Adrenal gland (tissue), 12 donors: ENCODE results near the gene CD81. TPM values are rescaled to one million over a fixed set of nuclear protein-coding genes. Genes with fewer than 3 reads are reported as not detected.
"Not testable (repeated sequence)": the region's sequence is repeated elsewhere in the genome, so short reads cannot be mapped to it uniquely, and the experiment has no call there.

Source experiments
- DNase-seq, 7 donors: peaks; one replicate each; pipeline ENCODE4 v3.0.0-alpha.2; 2019 to 2020
- H3K27ac ChIP-seq, 5 donors: fragments of 200-600 bp; sonication (generic) in 4 of 5; 1 replicate in 3 of 5; 2 replicates in 2 of 5; pipeline versions ENCODE4 v1.5.1 to v1.8.0; 2016 to 2020; ENCODE audit warnings: mild to moderate bottlenecking in 1 of 5
- H3K27me3 ChIP-seq: fragments of 200-600 bp; 2 replicates; pipeline ENCODE4 v1.8.0; 2021
- H3K36me3 ChIP-seq, 2 donors: fragments of 200-600 bp; replicated peaks in 1 of 2; 1 replicate in 1 of 2; 2 replicates in 1 of 2; pipeline versions ENCODE4 v1.5.1 to v1.8.0; 2018 to 2022
- H3K4me1 ChIP-seq, 2 donors: fragments of 200-600 bp; replicated peaks in 1 of 2; 1 replicate in 1 of 2; 2 replicates in 1 of 2; pipeline versions ENCODE4 v1.5.1 to v1.8.0; 2018 to 2021
- H3K4me3 ChIP-seq, 4 donors: fragments of 200-600 bp; sonication (generic) in 3 of 4; one replicate each; pipeline ENCODE4 v1.5.1; 2016 to 2018
- H3K9me3 ChIP-seq, 3 donors: fragments of 200-600 bp; sonication (generic) in 1 of 3; replicated peaks in 1 of 3; 1 replicate in 2 of 3; 2 replicates in 1 of 3; pipeline versions ENCODE4 v1.5.1 to v1.8.0; 2016 to 2021
- CTCF ChIP-seq, 6 experiments: fragments of 450-650 bp in 4 of 6; fragments of 200-600 bp in 2 of 6; sonication (generic) in 1 of 6; IDR thresholded peaks; 1 replicate in 5 of 6; 2 replicates in 1 of 6; pipeline versions ENCODE4 v1.5.1 to v1.8.0; 2016 to 2021; ENCODE audit warnings: antibody characterized with exemption in 6 of 6, mild to moderate bottlenecking in 2 of 6, moderate library complexity in 1 of 6
- POLR2A ChIP-seq, 2 donors: fragments of 450-650 bp; IDR thresholded peaks; one replicate each; pipeline ENCODE4 v1.6.1; 2017; ENCODE audit warnings: antibody characterized with exemption in 2 of 2, mild to moderate bottlenecking in 2 of 2, moderate library complexity in 1 of 2
- WGBS, 4 donors: extraction: QIAGEN DNeasy Blood & Tissue Kit in 2 of 4; methylation state at CpG; one replicate each; pipeline versions ENCODE4 v1.1.5 to v1.1.7; 2013 to 2017; 5-methylcytosine and 5-hydroxymethylcytosine counted together
- intact Hi-C, 2 donors: fragments of 100-400 bp; cut with DNase I; formaldehyde crosslinking; loops; one replicate each; pipeline versions ENCODE4 v1.14.1 to v1.15.0; 2022 to 2023
- polyA plus RNA-seq, 3 donors: library from polyadenylated mRNA; stranded (reverse); fragments of 200-250 nt in 2 of 3; fragments of 350-450 nt in 1 of 3; fragmentation: Illumina TruSeq in 1 of 3; extraction: RNeasy Lipid Tissue Mini Kit (QIAGEN cat#74804) in 1 of 3; gene quantifications; one replicate each; pipeline ENCODE4 v1.2.3, GENCODE V29; 2013 to 2014
- total RNA-seq, 9 donors: library from RNA; depleted of rRNA in 4 of 9; stranded (reverse); fragments of >200 nt in 4 of 9; fragments of 120-200 nt in 1 of 9; fragmentation: NEBNext Ultra II Directional in 1 of 9; extraction: Animal tissue kit (Norgen Biotek cat#: 25700) in 1 of 9; gene quantifications; one replicate each; pipeline versions ENCODE4 v1.1.0 to v1.2.4, GENCODE V29; 2013 to 2023
- donor health status: healthy with polysubstance abuse.
- donor health status: Bipolar disorder and iron deficiency.
- donor health status: DM: yes; HTN: yes; CAD: no.
- donor health status: DM: no; HTN: no; CAD: no.
- donor health status: DM: no; HTN: no; CAD: no.
- donor health status: DM: yes; HTN: yes; CAD: no.

Gene CD81
- total and polyA plus RNA-seq, 12 donors, result 40.9 to 444 (median 275) TPM

GRCh38 chr11:2363577-2364370, 13.3 kb upstream of the CD81 start:
- no peak overlapping the region for H3K4me3 ChIP-seq
- intact Hi-C loops, result no loop called here
- H3K27ac ChIP-seq, result no peak overlapping the region
- no peaks in the 10 kb centered on the region for H3K4me1 ChIP-seq
- no peak for DNase-seq
- 87 to 95% (median 94%) methylated on average over 10 to 15 of the region's 15 CpGs for WGBS, 4 donors
- H3K9me3 ChIP-seq, result no peaks in the 10 kb centered on the region
- no peaks in the 10 kb centered on the region for H3K36me3 ChIP-seq
- TF ChIP-seq CTCF (IDR thresholded peaks at IDR 0.05), result no peak
- no peaks in the 10 kb centered on the region for H3K27me3 ChIP-seq

GRCh38 chr11:2364386-2364785, 12.7 kb upstream of the CD81 start:
- H3K27me3 ChIP-seq, H3K27ac ChIP-seq: not testable (repeated sequence)

GRCh38 chr11:2365571-2366210, 11.4 kb upstream of the CD81 start:
- no peak for DNase-seq
- no peaks in the 10 kb centered on the region for H3K36me3 ChIP-seq
- no peak overlapping the region for H3K27ac ChIP-seq
- no peaks in the 10 kb centered on the region for H3K9me3 ChIP-seq
- intact Hi-C loops, result loop anchor here in 1 of 2 donors (5.0 kb wide), 1 partner anchor 53 kb away; no protein-coding TSS in a partner anchor
- H3K27me3 ChIP-seq, result no peaks in the 10 kb centered on the region
- TF ChIP-seq CTCF (IDR thresholded peaks at IDR 0.05) (no peak), POLR2A (IDR thresholded peaks at IDR 0.05) (no peak)
- H3K4me1 ChIP-seq, result no peaks in the 10 kb centered on the region
- WGBS, 4 donors, result 71 to 90% (median 84%) methylated on average over 7 to 16 of the region's 16 CpGs
- H3K4me3 ChIP-seq, result no peak overlapping the region

More at GRCh38 chr11:2364386-2364785, 12.7 kb upstream of the CD81 start:
- H3K4me1 ChIP-seq, DNase-seq, intact Hi-C loops, H3K4me3 ChIP-seq, H3K9me3 ChIP-seq, H3K36me3 ChIP-seq: not testable (repeated sequence)
- WGBS, 4 donors, result 92 to 95% (median 93%) methylated on average over 12 of the region's 12 CpGs

DNA sequence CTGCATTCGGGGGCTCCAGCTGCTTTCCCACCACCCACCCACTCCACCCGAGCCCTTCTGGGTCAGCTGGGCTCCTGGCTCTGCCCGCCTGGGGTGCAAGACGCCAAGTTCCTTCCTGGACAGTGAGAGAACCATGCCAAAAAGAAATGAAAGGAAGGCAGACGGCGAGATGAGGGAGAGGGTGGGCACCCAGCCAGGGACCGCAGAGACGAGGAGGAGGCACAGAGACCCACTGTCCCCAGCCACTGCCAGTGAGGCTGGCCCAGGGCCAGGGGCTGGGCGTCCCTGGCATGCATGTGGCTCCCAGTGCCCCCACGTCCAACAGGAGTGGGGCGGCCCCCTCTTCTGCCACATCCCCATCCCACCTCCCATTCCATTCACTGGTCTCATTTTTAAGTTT, 10.8 kb upstream of the CD81 start:
- H3K9me3 ChIP-seq, result no peaks in the 10 kb centered on the region
- WGBS, 4 donors, result 59 to 88% (median 66%) methylated on average over 7 to 11 of the region's 11 CpGs
- intact Hi-C loops, result loop anchor here in 1 of 2 donors (5.0 kb wide), 1 partner anchor 54 kb away; no protein-coding TSS in a partner anchor
- TF ChIP-seq POLR2A (IDR thresholded peaks at IDR 0.05), result no peak
- TF ChIP-seq CTCF (IDR thresholded peaks at IDR 0.05), result no peak
- DNase-seq, result no peak
- no peaks in the 10 kb centered on the region for H3K27me3 ChIP-seq
- no peak overlapping the region for H3K27ac ChIP-seq
- no peaks in the 10 kb centered on the region for H3K36me3 ChIP-seq
- no peaks in the 10 kb centered on the region for H3K4me1 ChIP-seq
- H3K4me3 ChIP-seq, result no peak overlapping the region
